ENCODE results near the gene PEX26. TPM values are rescaled to one million over a fixed set of nuclear protein-coding genes. Genes with fewer than 3 reads are reported as not detected.

The PEX26 gene
- polyA plus RNA-seq, 1 donor from 2014 or later, result 30.2 TPM

DNA sequence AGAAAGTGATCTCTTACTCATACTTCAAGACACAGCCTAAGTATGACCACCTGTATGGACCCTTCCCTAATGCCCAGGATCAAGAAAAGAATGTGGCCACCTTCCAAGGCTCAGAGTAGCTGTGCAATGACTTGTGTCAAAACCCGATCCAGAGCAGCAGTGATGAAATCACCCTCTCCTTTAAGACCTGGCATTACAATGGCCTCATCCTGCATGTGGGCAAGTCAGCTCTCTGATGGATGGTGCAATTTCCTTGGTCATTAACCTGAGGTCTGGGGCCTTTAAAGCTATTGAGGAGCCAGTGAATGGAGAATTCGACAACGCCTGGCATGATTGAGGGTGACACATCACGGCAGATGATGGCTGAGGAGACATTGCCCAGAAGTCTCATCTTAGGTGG, 23.7 kb downstream of the PEX26 start:
- Histone ChIP-seq H3K9me2 (ENCODE audit: insufficient read depth, low read length) (no peaks in the 10 kb centered on the region), H3K79me2 (replicated peaks; ENCODE audit: insufficient read depth, low read length) (no peaks in the 10 kb centered on the region), H4K20me1 (ENCODE audit: insufficient read depth) (no peaks in the 10 kb centered on the region), H3K4me2 (ENCODE audit: low read length) (no peak overlapping the region), H3K9ac (ENCODE audit: low read length) (no peak overlapping the region), H3K36me3 (ENCODE audit: insufficient read depth, low read length) (no peaks in the 10 kb centered on the region), H3K27me3 (ENCODE audit: insufficient read depth, low read depth, low read length) (no peaks in the 10 kb centered on the region), H3K4me3 (ENCODE audit: low read length) (no peak overlapping the region), H3K27ac (ENCODE audit: low read length) (no peak overlapping the region), H2AFZ (ENCODE audit: low read depth, low read length) (no peak overlapping the region), H3K9me3 (ENCODE audit: low read length) (no peaks in the 10 kb centered on the region), H3F3A (ENCODE audit: insufficient read depth, low read length, poor library complexity, severe bottlenecking) (no peaks in the 10 kb centered on the region)
- TF ChIP-seq EP300 (conservative IDR thresholded peaks at IDR 0.05; ENCODE audit: poor library complexity, severe bottlenecking) (no peak), POLR2AphosphoS5 (IDR thresholded peaks at IDR 0.05) (no peak), EZH2 (IDR thresholded peaks at IDR 0.05; ENCODE audit: borderline replicate concordance, insufficient read depth, low read length, poor library complexity, severe bottlenecking) (no peak), SMC3 (conservative IDR thresholded peaks at IDR 0.05; ENCODE audit: poor library complexity) (no peak), TAF1 (IDR thresholded peaks at IDR 0.05; ENCODE audit: low read depth) (no peak), RAD21 (conservative IDR thresholded peaks at IDR 0.05) (no peak), MXI1 (conservative IDR thresholded peaks at IDR 0.05; ENCODE audit: poor library complexity, severe bottlenecking) (no peak)
- TF ChIP-seq, protein P1, sequence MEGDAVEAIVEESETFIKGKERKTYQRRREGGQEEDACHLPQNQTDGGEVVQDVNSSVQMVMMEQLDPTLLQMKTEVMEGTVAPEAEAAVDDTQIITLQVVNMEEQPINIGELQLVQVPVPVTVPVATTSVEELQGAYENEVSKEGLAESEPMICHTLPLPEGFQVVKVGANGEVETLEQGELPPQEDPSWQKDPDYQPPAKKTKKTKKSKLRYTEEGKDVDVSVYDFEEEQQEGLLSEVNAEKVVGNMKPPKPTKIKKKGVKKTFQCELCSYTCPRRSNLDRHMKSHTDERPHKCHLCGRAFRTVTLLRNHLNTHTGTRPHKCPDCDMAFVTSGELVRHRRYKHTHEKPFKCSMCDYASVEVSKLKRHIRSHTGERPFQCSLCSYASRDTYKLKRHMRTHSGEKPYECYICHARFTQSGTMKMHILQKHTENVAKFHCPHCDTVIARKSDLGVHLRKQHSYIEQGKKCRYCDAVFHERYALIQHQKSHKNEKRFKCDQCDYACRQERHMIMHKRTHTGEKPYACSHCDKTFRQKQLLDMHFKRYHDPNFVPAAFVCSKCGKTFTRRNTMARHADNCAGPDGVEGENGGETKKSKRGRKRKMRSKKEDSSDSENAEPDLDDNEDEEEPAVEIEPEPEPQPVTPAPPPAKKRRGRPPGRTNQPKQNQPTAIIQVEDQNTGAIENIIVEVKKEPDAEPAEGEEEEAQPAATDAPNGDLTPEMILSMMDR (IDR thresholded peaks at IDR 0.05; ENCODE audit: poor library complexity, severe bottlenecking), result no peak
- TF ChIP-seq, protein P2, sequence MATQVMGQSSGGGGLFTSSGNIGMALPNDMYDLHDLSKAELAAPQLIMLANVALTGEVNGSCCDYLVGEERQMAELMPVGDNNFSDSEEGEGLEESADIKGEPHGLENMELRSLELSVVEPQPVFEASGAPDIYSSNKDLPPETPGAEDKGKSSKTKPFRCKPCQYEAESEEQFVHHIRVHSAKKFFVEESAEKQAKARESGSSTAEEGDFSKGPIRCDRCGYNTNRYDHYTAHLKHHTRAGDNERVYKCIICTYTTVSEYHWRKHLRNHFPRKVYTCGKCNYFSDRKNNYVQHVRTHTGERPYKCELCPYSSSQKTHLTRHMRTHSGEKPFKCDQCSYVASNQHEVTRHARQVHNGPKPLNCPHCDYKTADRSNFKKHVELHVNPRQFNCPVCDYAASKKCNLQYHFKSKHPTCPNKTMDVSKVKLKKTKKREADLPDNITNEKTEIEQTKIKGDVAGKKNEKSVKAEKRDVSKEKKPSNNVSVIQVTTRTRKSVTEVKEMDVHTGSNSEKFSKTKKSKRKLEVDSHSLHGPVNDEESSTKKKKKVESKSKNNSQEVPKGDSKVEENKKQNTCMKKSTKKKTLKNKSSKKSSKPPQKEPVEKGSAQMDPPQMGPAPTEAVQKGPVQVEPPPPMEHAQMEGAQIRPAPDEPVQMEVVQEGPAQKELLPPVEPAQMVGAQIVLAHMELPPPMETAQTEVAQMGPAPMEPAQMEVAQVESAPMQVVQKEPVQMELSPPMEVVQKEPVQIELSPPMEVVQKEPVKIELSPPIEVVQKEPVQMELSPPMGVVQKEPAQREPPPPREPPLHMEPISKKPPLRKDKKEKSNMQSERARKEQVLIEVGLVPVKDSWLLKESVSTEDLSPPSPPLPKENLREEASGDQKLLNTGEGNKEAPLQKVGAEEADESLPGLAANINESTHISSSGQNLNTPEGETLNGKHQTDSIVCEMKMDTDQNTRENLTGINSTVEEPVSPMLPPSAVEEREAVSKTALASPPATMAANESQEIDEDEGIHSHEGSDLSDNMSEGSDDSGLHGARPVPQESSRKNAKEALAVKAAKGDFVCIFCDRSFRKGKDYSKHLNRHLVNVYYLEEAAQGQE (IDR thresholded peaks at IDR 0.05; ENCODE audit: borderline replicate concordance), result no peak

DNA sequence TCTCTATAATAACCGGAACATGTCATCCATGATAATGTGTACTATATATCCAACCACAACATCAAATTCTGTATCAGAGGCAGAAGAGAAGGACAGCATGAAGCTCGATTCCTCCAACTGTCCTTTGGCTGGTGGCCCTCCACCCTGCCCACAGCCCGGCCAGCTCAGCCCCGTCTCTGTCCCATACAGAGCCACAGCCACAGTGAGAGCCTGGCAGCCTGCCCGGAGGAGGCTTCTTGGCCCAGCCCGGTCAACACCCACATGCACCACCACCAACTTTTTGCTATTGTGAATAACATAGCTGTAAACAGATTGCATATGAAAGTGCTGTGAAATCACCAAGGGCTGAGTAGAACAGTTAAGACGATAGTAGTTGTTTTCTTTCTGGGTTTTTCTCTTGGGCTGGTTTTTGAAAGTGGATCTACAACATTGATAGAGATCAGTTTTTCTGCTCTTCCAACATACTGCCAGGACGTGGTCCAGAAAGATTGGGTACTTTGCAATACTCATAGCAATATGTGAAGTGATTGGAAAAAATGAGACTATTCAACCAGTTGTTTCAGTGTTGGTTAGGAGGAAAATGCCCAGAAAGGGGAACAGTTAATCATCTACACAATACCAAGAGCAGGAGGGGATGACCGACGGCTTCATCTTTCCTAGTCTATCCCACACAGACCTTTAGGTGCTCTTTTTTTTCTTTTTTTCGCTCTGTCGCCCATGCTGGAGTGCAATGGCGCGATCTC, 25.9 kb downstream of the PEX26 start:
- Histone ChIP-seq H3K79me2 (replicated peaks; ENCODE audit: insufficient read depth, low read length) (no peaks in the 10 kb centered on the region), H3K9ac (ENCODE audit: low read length) (no peak overlapping the region), H3K9me3 (ENCODE audit: low read length) (no peaks in the 10 kb centered on the region), H3K4me2 (ENCODE audit: low read length) (no peak overlapping the region), H4K20me1 (ENCODE audit: insufficient read depth) (no peaks in the 10 kb centered on the region), H3K4me3 (ENCODE audit: low read length) (no peak overlapping the region), H2AFZ (ENCODE audit: low read depth, low read length) (no peak overlapping the region), H3K36me3 (ENCODE audit: insufficient read depth, low read length) (no peaks in the 10 kb centered on the region), H3F3A (ENCODE audit: insufficient read depth, low read length, poor library complexity, severe bottlenecking) (no peaks in the 10 kb centered on the region), H3K9me2 (ENCODE audit: insufficient read depth, low read length) (no peaks in the 10 kb centered on the region), H3K27ac (ENCODE audit: low read length) (no peak overlapping the region), H3K27me3 (ENCODE audit: insufficient read depth, low read depth, low read length) (no peaks in the 10 kb centered on the region)
- no peak for TF ChIP-seq EP300 (conservative IDR thresholded peaks at IDR 0.05; ENCODE audit: poor library complexity, severe bottlenecking)
- no peak for TF ChIP-seq EZH2 (IDR thresholded peaks at IDR 0.05; ENCODE audit: borderline replicate concordance, insufficient read depth, low read length, poor library complexity, severe bottlenecking)
- no peak for TF ChIP-seq POLR2AphosphoS5 (IDR thresholded peaks at IDR 0.05)
- no peak for TF ChIP-seq MXI1 (conservative IDR thresholded peaks at IDR 0.05; ENCODE audit: poor library complexity, severe bottlenecking)
- TF ChIP-seq TAF1 (IDR thresholded peaks at IDR 0.05; ENCODE audit: low read depth), result no peak
- TF ChIP-seq, protein P2 (IDR thresholded peaks at IDR 0.05; ENCODE audit: borderline replicate concordance), result no peak
- no peak for TF ChIP-seq SMC3 (conservative IDR thresholded peaks at IDR 0.05; ENCODE audit: poor library complexity)
- no peak for TF ChIP-seq RAD21 (conservative IDR thresholded peaks at IDR 0.05)
- TF ChIP-seq, protein P1 (IDR thresholded peaks at IDR 0.05; ENCODE audit: poor library complexity, severe bottlenecking), result no peak

All from neural cell (in vitro differentiated cells).